Measurements from ENCODE around the gene MON1B. TPM values are rescaled to one million over a fixed set of nuclear protein-coding genes. Genes with fewer than 3 reads are reported as not detected.

MON1B gene
- total and polyA plus RNA-seq, 9 of the 15 experiments (the other 6 are each of a cell fraction or from before 2014, with no cell fraction given): 5.0 to 66.0 (median 12.6) TPM

DNA sequence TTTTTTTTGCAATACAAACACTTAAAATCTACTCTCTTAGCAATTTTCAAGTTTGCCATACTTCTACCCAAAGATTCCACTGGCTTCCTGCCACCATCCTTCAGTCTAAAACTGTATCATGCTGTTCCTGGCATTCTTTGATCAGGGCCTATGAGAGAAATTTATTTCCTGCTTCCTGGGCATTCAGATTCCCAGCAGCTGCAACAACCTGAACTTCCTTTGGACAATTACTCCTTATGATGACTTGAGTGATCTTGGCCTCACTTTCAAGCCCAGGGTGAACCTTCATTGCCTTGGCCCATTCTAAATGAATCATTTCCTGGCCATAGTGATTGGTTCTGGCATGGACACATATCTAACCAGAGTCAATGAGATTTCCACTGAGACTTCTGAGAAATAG, 18.0 kb upstream of the MON1B start:
- intact Hi-C loops (cut with micrococcal nuclease): no loop called here
- TF ChIP-seq, protein P1, sequence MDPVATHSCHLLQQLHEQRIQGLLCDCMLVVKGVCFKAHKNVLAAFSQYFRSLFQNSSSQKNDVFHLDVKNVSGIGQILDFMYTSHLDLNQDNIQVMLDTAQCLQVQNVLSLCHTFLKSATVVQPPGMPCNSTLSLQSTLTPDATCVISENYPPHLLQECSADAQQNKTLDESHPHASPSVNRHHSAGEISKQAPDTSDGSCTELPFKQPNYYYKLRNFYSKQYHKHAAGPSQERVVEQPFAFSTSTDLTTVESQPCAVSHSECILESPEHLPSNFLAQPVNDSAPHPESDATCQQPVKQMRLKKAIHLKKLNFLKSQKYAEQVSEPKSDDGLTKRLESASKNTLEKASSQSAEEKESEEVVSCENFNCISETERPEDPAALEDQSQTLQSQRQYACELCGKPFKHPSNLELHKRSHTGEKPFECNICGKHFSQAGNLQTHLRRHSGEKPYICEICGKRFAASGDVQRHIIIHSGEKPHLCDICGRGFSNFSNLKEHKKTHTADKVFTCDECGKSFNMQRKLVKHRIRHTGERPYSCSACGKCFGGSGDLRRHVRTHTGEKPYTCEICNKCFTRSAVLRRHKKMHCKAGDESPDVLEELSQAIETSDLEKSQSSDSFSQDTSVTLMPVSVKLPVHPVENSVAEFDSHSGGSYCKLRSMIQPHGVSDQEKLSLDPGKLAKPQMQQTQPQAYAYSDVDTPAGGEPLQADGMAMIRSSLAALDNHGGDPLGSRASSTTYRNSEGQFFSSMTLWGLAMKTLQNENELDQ (CRISPR knock-in tag; IDR thresholded peaks at IDR 0.05; ENCODE audit: borderline replicate concordance): no peak
- TF ChIP-seq YY1 (IDR thresholded peaks at IDR 0.05; ENCODE audit: borderline replicate concordance in 1 of 3, control insufficient read depth in 1 of 3, extremely low read depth in 1 of 3, insufficient read depth in 3 of 3, insufficient read length in 1 of 3, insufficient replicate concordance in 2 of 3, low read depth in 1 of 3, low read length in 2 of 3) (no peak), CREB1 (IDR thresholded peaks at IDR 0.05) (no peak), CREB1 (CRISPR knock-in tag; IDR thresholded peaks at IDR 0.05) (no peak), HDAC8 (tag; IDR thresholded peaks at IDR 0.05) (no peak), BRD9 (IDR thresholded peaks at IDR 0.05; ENCODE audit: low read depth, partially characterized antibody) (no peak), KHSRP (IDR thresholded peaks at IDR 0.05) (no peak), NCOA1 (IDR thresholded peaks at IDR 0.05; ENCODE audit: low read depth) (no peak), NR1H2 (CRISPR knock-in tag; IDR thresholded peaks at IDR 0.05) (no peak), GATA2 (CRISPR knock-in tag; IDR thresholded peaks at IDR 0.05) (no peak)
- TF ChIP-seq, protein P2, sequence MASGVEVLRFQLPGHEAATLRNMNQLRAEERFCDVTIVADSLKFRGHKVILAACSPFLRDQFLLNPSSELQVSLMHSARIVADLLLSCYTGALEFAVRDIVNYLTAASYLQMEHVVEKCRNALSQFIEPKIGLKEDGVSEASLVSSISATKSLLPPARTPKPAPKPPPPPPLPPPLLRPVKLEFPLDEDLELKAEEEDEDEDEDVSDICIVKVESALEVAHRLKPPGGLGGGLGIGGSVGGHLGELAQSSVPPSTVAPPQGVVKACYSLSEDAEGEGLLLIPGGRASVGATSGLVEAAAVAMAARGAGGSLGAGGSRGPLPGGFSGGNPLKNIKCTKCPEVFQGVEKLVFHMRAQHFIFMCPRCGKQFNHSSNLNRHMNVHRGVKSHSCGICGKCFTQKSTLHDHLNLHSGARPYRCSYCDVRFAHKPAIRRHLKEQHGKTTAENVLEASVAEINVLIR (CRISPR knock-in tag; IDR thresholded peaks at IDR 0.05): no peak
- TF ChIP-seq, protein P3, sequence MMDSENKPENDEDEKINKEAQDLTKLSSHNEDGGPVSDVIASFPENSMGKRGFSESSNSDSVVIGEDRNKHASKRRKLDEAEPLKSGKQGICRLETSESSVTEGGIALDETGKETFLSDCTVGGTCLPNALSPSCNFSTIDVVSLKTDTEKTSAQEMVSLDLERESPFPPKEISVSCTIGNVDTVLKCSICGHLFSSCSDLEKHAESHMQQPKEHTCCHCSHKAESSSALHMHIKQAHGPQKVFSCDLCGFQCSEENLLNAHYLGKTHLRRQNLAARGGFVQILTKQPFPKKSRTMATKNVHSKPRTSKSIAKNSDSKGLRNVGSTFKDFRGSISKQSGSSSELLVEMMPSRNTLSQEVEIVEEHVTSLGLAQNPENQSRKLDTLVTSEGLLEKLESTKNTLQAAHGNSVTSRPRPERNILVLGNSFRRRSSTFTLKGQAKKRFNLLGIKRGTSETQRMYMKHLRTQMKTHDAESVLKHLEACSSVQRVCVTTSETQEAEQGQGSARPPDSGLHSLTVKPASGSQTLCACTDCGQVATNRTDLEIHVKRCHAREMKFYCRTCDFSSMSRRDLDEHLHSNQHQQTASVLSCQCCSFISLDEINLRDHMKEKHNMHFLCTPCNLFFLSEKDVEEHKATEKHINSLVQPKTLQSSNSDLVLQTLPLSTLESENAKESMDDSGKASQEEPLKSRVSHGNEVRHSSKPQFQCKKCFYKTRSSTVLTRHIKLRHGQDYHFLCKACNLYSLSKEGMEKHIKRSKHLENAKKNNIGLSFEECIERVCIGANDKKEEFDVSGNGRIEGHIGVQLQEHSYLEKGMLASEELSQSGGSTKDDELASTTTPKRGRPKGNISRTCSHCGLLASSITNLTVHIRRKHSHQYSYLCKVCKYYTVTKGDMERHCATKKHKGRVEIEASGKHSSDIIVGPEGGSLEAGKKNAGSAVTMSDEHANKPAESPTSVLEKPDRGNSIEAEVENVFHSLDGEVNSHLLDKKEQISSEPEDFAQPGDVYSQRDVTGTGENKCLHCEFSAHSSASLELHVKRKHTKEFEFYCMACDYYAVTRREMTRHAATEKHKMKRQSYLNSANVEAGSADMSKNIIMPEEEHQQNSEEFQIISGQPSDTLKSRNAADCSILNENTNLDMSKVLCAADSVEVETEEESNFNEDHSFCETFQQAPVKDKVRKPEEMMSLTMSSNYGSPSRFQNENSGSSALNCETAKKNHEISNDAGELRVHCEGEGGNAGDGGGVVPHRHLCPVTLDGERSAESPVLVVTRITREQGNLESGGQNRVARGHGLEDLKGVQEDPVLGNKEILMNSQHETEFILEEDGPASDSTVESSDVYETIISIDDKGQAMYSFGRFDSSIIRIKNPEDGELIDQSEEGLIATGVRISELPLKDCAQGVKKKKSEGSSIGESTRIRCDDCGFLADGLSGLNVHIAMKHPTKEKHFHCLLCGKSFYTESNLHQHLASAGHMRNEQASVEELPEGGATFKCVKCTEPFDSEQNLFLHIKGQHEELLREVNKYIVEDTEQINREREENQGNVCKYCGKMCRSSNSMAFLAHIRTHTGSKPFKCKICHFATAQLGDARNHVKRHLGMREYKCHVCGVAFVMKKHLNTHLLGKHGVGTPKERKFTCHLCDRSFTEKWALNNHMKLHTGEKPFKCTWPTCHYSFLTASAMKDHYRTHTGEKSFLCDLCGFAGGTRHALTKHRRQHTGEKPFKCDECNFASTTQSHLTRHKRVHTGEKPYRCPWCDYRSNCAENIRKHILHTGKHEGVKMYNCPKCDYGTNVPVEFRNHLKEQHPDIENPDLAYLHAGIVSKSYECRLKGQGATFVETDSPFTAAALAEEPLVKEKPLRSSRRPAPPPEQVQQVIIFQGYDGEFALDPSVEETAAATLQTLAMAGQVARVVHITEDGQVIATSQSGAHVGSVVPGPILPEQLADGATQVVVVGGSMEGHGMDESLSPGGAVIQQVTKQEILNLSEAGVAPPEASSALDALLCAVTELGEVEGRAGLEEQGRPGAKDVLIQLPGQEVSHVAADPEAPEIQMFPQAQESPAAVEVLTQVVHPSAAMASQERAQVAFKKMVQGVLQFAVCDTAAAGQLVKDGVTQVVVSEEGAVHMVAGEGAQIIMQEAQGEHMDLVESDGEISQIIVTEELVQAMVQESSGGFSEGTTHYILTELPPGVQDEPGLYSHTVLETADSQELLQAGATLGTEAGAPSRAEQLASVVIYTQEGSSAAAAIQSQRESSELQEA (IDR thresholded peaks at IDR 0.05; ENCODE audit: low read depth): no peak

More for the DNA sequence above, 18.0 kb upstream of the MON1B start:
- POLR2A ChIA-PET: no interaction called here
- Histone ChIP-seq H3K4me3 (no peak overlapping the region), H3K9me1 (ENCODE audit: control insufficient read depth, insufficient read depth, low read length) (no peaks in the 10 kb centered on the region), H3K36me3 (ENCODE audit: control insufficient read depth, insufficient read depth, low read length) (no peaks in the 10 kb centered on the region), H3K4me2 (ENCODE audit: insufficient read depth, low read length) (no peak overlapping the region), H3K9me3 (replicated peaks; ENCODE audit: control insufficient read depth, insufficient read depth, low read depth, low read length) (no peaks in the 10 kb centered on the region), H3K4me1 (replicated peaks in 1 of 2; ENCODE audit: control insufficient read depth in 2 of 2, insufficient read depth in 2 of 2, low read length in 2 of 2) (no peaks in the 10 kb centered on the region), H4K20me1 (replicated peaks; ENCODE audit: control insufficient read depth, insufficient read depth, low read length) (no peaks in the 10 kb centered on the region), H2AFZ (ENCODE audit: low read depth, low read length) (no peak overlapping the region), H3K79me2 (ENCODE audit: control insufficient read depth, insufficient read depth, low read length) (no peaks in the 10 kb centered on the region), H3K27me3 (ENCODE audit: control insufficient read depth in 2 of 2, insufficient read depth in 2 of 2, low read length in 2 of 2) (no peaks in the 10 kb centered on the region; a peak in 1 of 5 replicates), H3K27ac (ENCODE audit: extremely low read depth, low read depth, low read length) (no peak overlapping the region), H3K9ac (ENCODE audit: insufficient read depth in 1 of 2, low read depth in 2 of 2, low read length in 2 of 2) (no peak overlapping the region)
- DNase-seq (ENCODE audit: extremely low read depth in 1 of 4, low spot score in 3 of 4): no peak
- no TSS peak for BruUV-seq (replicated peaks)
- in situ Hi-C loops (cut with MboI): loop anchor here (5.0 to 25.0 kb wide), 2 partner anchors 511 to 1386 kb away; no protein-coding TSS in a partner anchor
- no peak for FAIRE-seq
- ATAC-seq: no peak
- CTCF ChIA-PET (ENCODE audit: low intra/inter-chr PET ratio): interaction anchor here (4.2 kb wide), 1 partner anchor 1384 kb away, joined by 23 read pairs; no protein-coding TSS in a partner anchor

All from K562 (cell line).